ENCODE results near the gene SOCS6. TPM values are rescaled to one million over a fixed set of nuclear protein-coding genes. Genes with fewer than 3 reads are reported as not detected.

Gene SOCS6
- total RNA-seq, 1 experiment from 2014 or later, result 23.2 TPM

- H3K27ac Mint-ChIP-seq (ENCODE audit: unreplicated experiment), result no peak overlapping the region
- CTCF ChIA-PET, result no interaction called here
Measured at GRCh38 chr18:70359071-70359470, 70.2 kb downstream of the SOCS6 start.

GRCh38 chr18:70362258-70362657 is 73.4 kb downstream of the SOCS6 start:
- H3K27ac Mint-ChIP-seq (ENCODE audit: unreplicated experiment), result no peak overlapping the region
- POLR2A ChIA-PET, result no interaction called here
- peaks cover 17% of the 10 kb centered on the region for H3K4me1 Mint-ChIP-seq (ENCODE audit: low read depth, unreplicated experiment)

More at GRCh38 chr18:70359071-70359470, 70.2 kb downstream of the SOCS6 start:
- H3K4me3 ChIP-seq (ENCODE audit: low read depth, low read length), result no peak overlapping the region
- POLR2A ChIA-PET, result no interaction called here
- no peak for TF ChIP-seq CTCF (IDR thresholded peaks at IDR 0.05; ENCODE audit: insufficient read depth in 1 of 2, low read depth in 1 of 2, low read length in 1 of 2, severe bottlenecking in 1 of 2, unreplicated experiment in 1 of 2)
- no TSS peak for BruUV-seq (replicated peaks)
- Mint-ChIP-seq H3K4me3 (ENCODE audit: unreplicated experiment) (no peak overlapping the region), H3K9me3 (ENCODE audit: unreplicated experiment) (peaks cover 12% of the 10 kb centered on the region), H3K36me3 (ENCODE audit: insufficient read depth, unreplicated experiment) (no peaks in the 10 kb centered on the region), H3K4me1 (ENCODE audit: low read depth, unreplicated experiment) (peaks cover 12% of the 10 kb centered on the region), H3K27me3 (ENCODE audit: insufficient read depth, unreplicated experiment) (no peaks in the 10 kb centered on the region)
- no peaks in the 10 kb centered on the region for H3K36me3 ChIP-seq (ENCODE audit: control insufficient read depth, insufficient read depth, low read length)
- no peaks in the 10 kb centered on the region for H3K27me3 ChIP-seq (replicated peaks; ENCODE audit: control insufficient read depth, insufficient read depth, low read length)
- DNase-seq, result no peak
- no peaks in the 10 kb centered on the region for H3K9me3 ChIP-seq
- peaks cover 8% of the 10 kb centered on the region; the same call in 1 of the 2 replicates for H3K4me1 ChIP-seq
- intact Hi-C loops (cut with micrococcal nuclease; ENCODE audit: unreplicated experiment), result no loop called here

GRCh38 chr18:70363861-70364260 is 75.0 kb downstream of the SOCS6 start:
- Histone ChIP-seq H3K4me1 (0 out of 2 replicates have a peak, but pooled peaks cover 8% of the 10 kb centered on the region), H3K4me3 (ENCODE audit: low read depth, low read length) (no peak overlapping the region), H3K9me3 (no peaks in the 10 kb centered on the region), H3K27me3 (replicated peaks; ENCODE audit: control insufficient read depth, insufficient read depth, low read length) (no peaks in the 10 kb centered on the region), H3K36me3 (ENCODE audit: control insufficient read depth, insufficient read depth, low read length) (no peaks in the 10 kb centered on the region)
- Mint-ChIP-seq H3K4me1 (ENCODE audit: low read depth, unreplicated experiment) (peaks cover 13% of the 10 kb centered on the region), H3K27ac (ENCODE audit: unreplicated experiment) (no peak overlapping the region), H3K9me3 (ENCODE audit: unreplicated experiment) (peaks cover 3% of the 10 kb centered on the region), H3K36me3 (ENCODE audit: insufficient read depth, unreplicated experiment) (no peaks in the 10 kb centered on the region), H3K27me3 (ENCODE audit: insufficient read depth, unreplicated experiment) (no peaks in the 10 kb centered on the region), H3K4me3 (ENCODE audit: unreplicated experiment) (no peak overlapping the region)
- no peak for TF ChIP-seq CTCF (IDR thresholded peaks at IDR 0.05; ENCODE audit: insufficient read depth in 1 of 2, low read depth in 1 of 2, low read length in 1 of 2, severe bottlenecking in 1 of 2, unreplicated experiment in 1 of 2)
- CTCF ChIA-PET, result interaction anchor here (0.7 kb wide), 1 partner anchor 13 kb away, joined by 4 read pairs; no protein-coding TSS in a partner anchor
- intact Hi-C loops (cut with micrococcal nuclease; ENCODE audit: unreplicated experiment), result no loop called here
- DNase-seq, result no peak
- POLR2A ChIA-PET, result interaction anchor here (0.6 kb wide), 1 partner anchor 9 kb away, joined by 3 read pairs; no protein-coding TSS in a partner anchor
- no TSS peak for BruUV-seq (replicated peaks)

More at GRCh38 chr18:70362258-70362657, 73.4 kb downstream of the SOCS6 start:
- H3K4me3 Mint-ChIP-seq (ENCODE audit: unreplicated experiment), result no peak overlapping the region
- BruUV-seq (replicated peaks), result no TSS peak
- no peak for TF ChIP-seq CTCF (IDR thresholded peaks at IDR 0.05; ENCODE audit: insufficient read depth in 1 of 2, low read depth in 1 of 2, low read length in 1 of 2, severe bottlenecking in 1 of 2, unreplicated experiment in 1 of 2)
- DNase-seq, result no peak
- peaks cover 10% of the 10 kb centered on the region for H3K9me3 Mint-ChIP-seq (ENCODE audit: unreplicated experiment)
- CTCF ChIA-PET, result no interaction called here
- intact Hi-C loops (cut with micrococcal nuclease; ENCODE audit: unreplicated experiment), result no loop called here
- no peaks in the 10 kb centered on the region for H3K27me3 ChIP-seq (replicated peaks; ENCODE audit: control insufficient read depth, insufficient read depth, low read length)
- no peaks in the 10 kb centered on the region for H3K27me3 Mint-ChIP-seq (ENCODE audit: insufficient read depth, unreplicated experiment)
- H3K4me1 ChIP-seq, result peaks cover 13% of the 10 kb centered on the region; the same call in 1 of the 2 replicates
- no peaks in the 10 kb centered on the region for H3K36me3 Mint-ChIP-seq (ENCODE audit: insufficient read depth, unreplicated experiment)
- H3K36me3 ChIP-seq (ENCODE audit: control insufficient read depth, insufficient read depth, low read length), result no peaks in the 10 kb centered on the region
- H3K4me3 ChIP-seq (ENCODE audit: low read depth, low read length), result no peak overlapping the region
- no peaks in the 10 kb centered on the region for H3K9me3 ChIP-seq
